Bronchial epithelial cell (primary cell): ENCODE measurements around the gene TMEM238L. TPM values are rescaled to one million over a fixed set of nuclear protein-coding genes. Genes with fewer than 3 reads are reported as not detected.

Source experiments
- DNase-seq: peaks from one replicate; pipeline ENCODE4 v3.0.0-alpha.2; 2010; ENCODE audit warnings: low read depth
- FAIRE-seq: peaks from 2 replicates; lab custom pipeline; 2011; peaks lifted over from hg19 to GRCh38; lab: Jason Lieb, UNC
- H3K27me3 ChIP-seq: 2 replicates; pipeline ENCODE4 v1.5.1; 2011; ENCODE audit warnings: low read length; ENCODE audit not compliant: control insufficient read depth, insufficient read depth
- H3K36me3 ChIP-seq: 2 replicates; pipeline ENCODE4 v1.5.1; 2011; ENCODE audit warnings: low read length; ENCODE audit not compliant: control insufficient read depth, insufficient read depth
- H3K4me3 ChIP-seq: 2 replicates; pipeline ENCODE4 v1.5.1; 2011; ENCODE audit warnings: mild to moderate bottlenecking, low read depth, low read length, control low read depth
- CTCF ChIP-seq: IDR thresholded peaks from 2 replicates; pipeline ENCODE4 v1.5.1; 2011; ENCODE audit warnings: mild to moderate bottlenecking, moderate library complexity, low read length, control low read depth, inconsistent platforms; ENCODE audit not compliant: insufficient read depth, severe bottlenecking
- total RNA-seq: library from RNA; depleted of rRNA; stranded (reverse); fragments of >200 nt; gene quantifications from 2 replicates; pipeline ENCODE4 v1.2.1, GENCODE V29; 2014

The TMEM238L gene
- total RNA-seq, 1 donor from 2014 or later = not detected

GRCh38 chr17:10761281-10761680 is 42.6 kb downstream of the TMEM238L start:
- FAIRE-seq (no peak), DNase-seq (no peak)
- TF ChIP-seq CTCF = no peak

GRCh38 chr17:10758062-10758461 is 45.8 kb downstream of the TMEM238L start:
- TF ChIP-seq CTCF = no peak
- DNase-seq (no peak), FAIRE-seq (no peak)
- H3K4me3 ChIP-seq = no peak overlapping the region
- no peaks in the 10 kb centered on the region for H3K36me3 ChIP-seq
- H3K27me3 ChIP-seq = no peaks in the 10 kb centered on the region

More at GRCh38 chr17:10761281-10761680, 42.6 kb downstream of the TMEM238L start:
- Histone ChIP-seq H3K36me3 (no peaks in the 10 kb centered on the region), H3K27me3 (no peaks in the 10 kb centered on the region), H3K4me3 (no peak overlapping the region)

GRCh38 chr17:10757647-10758046 is 46.3 kb downstream of the TMEM238L start:
- TF ChIP-seq CTCF = no peak
- Histone ChIP-seq H3K36me3 (no peaks in the 10 kb centered on the region), H3K4me3 (no peak overlapping the region), H3K27me3 (no peaks in the 10 kb centered on the region)
- DNase-seq (no peak), FAIRE-seq (no peak)

GRCh38 chr17:10757067-10757466 is 46.8 kb downstream of the TMEM238L start:
- no peaks in the 10 kb centered on the region for H3K36me3 ChIP-seq
- no peaks in the 10 kb centered on the region for H3K27me3 ChIP-seq
- TF ChIP-seq CTCF = no peak
- no peak for DNase-seq
- H3K4me3 ChIP-seq = no peak overlapping the region
- no peak for FAIRE-seq

GRCh38 chr17:10756619-10757018 is 47.3 kb downstream of the TMEM238L start:
- H3K36me3 ChIP-seq = no peaks in the 10 kb centered on the region
- FAIRE-seq (no peak), DNase-seq (no peak)
- TF ChIP-seq CTCF = no peak
- no peaks in the 10 kb centered on the region for H3K27me3 ChIP-seq
- H3K4me3 ChIP-seq = no peak overlapping the region

- H3K4me3 ChIP-seq = no peak overlapping the region
- H3K36me3 ChIP-seq = no peaks in the 10 kb centered on the region
- TF ChIP-seq CTCF = no peak
- FAIRE-seq = no peak
- DNase-seq = no peak
- H3K27me3 ChIP-seq = no peaks in the 10 kb centered on the region
Observed at GRCh38 chr17:10756185-10756584, 47.7 kb downstream of the TMEM238L start.
